HepG2 (cell line): Measurements from ENCODE around the gene GNPDA1. TPM values are rescaled to one million over a fixed set of nuclear protein-coding genes. Genes with fewer than 3 reads are reported as not detected.
A peak's percentile ranks its signal among the peaks of the same experiment; 100 is the strongest.

Source experiments
- ARID2 ChIP-seq: sonication (generic); formaldehyde crosslinking; IDR thresholded peaks from 2 replicates; pipeline ENCODE4 v1.8.1; 2022; ENCODE audit warnings: mild to moderate bottlenecking, missing genetic modification reagents, borderline replicate concordance
- ARNT2 ChIP-seq: sonication (generic); formaldehyde crosslinking; IDR thresholded peaks from 2 replicates; pipeline ENCODE4 v1.8.0; 2022; ENCODE audit warnings: mild to moderate bottlenecking, low read depth, missing genetic modification reagents, moderate library complexity
- ARNTL ChIP-seq: sonication (generic); formaldehyde crosslinking; IDR thresholded peaks from 2 replicates; pipeline ENCODE4 v1.4.0; 2020; ENCODE audit warnings: mild to moderate bottlenecking, missing genetic modification reagents
- ELF3 ChIP-seq: IDR thresholded peaks from 2 replicates; pipeline ENCODE4 v1.6.1; 2016; ENCODE audit warnings: missing genetic modification reagents, missing compliant biosample characterization
- ERF ChIP-seq: IDR thresholded peaks from 2 replicates; pipeline ENCODE4 v1.6.1; 2018; ENCODE audit warnings: missing biosample characterization, missing genetic modification reagents
- MTA1 ChIP-seq: sonication (generic); formaldehyde crosslinking; IDR thresholded peaks from 2 replicates; pipeline ENCODE4 v1.4.0; 2020; ENCODE audit warnings: missing genetic modification reagents, mild to moderate bottlenecking, borderline replicate concordance
- NFIC ChIP-seq: IDR thresholded peaks from 2 replicates; pipeline ENCODE4 v1.6.1; 2012; ENCODE audit warnings: mild to moderate bottlenecking, low read length, inconsistent platforms
- NFKB2 ChIP-seq: sonication (generic); formaldehyde crosslinking; IDR thresholded peaks from 2 replicates; pipeline ENCODE4 v1.4.0; 2020; ENCODE audit warnings: missing genetic modification reagents, borderline replicate concordance
- NR2C2 ChIP-seq: sonication (generic); formaldehyde crosslinking; IDR thresholded peaks from 2 replicates; pipeline ENCODE4 v1.4.0; 2020; ENCODE audit warnings: missing genetic modification reagents, mild to moderate bottlenecking, moderate library complexity, borderline replicate concordance
- SMYD3 ChIP-seq: sonication (generic); formaldehyde crosslinking; IDR thresholded peaks from 2 replicates; pipeline ENCODE4 v1.8.1; 2023; ENCODE audit warnings: mild to moderate bottlenecking, missing genetic modification reagents
- TBL1XR1 ChIP-seq: fragments of 150-350 bp; IDR thresholded peaks from 2 replicates; pipeline ENCODE4 v1.6.1; 2014; ENCODE audit warnings: borderline replicate concordance, low read length; ENCODE audit not compliant: partially characterized antibody
- ZNF136 ChIP-seq: sonication (generic); formaldehyde crosslinking; IDR thresholded peaks from 2 replicates; pipeline ENCODE4 v1.8.1; 2022; ENCODE audit warnings: low read depth, mild to moderate bottlenecking, moderate library complexity, missing genetic modification reagents
- ZNF260 ChIP-seq: sonication (generic); formaldehyde crosslinking; IDR thresholded peaks from 2 replicates; pipeline ENCODE4 v1.4.0; 2020; ENCODE audit warnings: missing genetic modification reagents, low read depth, mild to moderate bottlenecking, borderline replicate concordance
- ZNF691 ChIP-seq: sonication (generic); formaldehyde crosslinking; IDR thresholded peaks from 2 replicates; pipeline ENCODE4 v1.4.0; 2020; ENCODE audit warnings: missing genetic modification reagents, low read depth, mild to moderate bottlenecking, borderline replicate concordance
- ZNF773 ChIP-seq: sonication (generic); formaldehyde crosslinking; IDR thresholded peaks from 2 replicates; pipeline ENCODE4 v1.4.0; 2020; ENCODE audit warnings: missing genetic modification reagents, borderline replicate concordance
- ZNF782 ChIP-seq: sonication (generic); formaldehyde crosslinking; IDR thresholded peaks from 2 replicates; pipeline ENCODE4 v1.4.0; 2020; ENCODE audit warnings: missing genetic modification reagents, mild to moderate bottlenecking, borderline replicate concordance
- polyA plus RNA-seq, 8 experiments: library from polyadenylated mRNA; depleted of rRNA in 3 of 8; stranded (reverse) in 7 of 8; unstranded in 1 of 8; fragments of >200 nt; fragmentation: Illumina TruSeq in 4 of 8; extraction: Trizol in 4 of 8; gene quantifications; 2 replicates each; pipeline versions ENCODE4 v1.2.1 to v1.2.3, GENCODE V29; 2011 to 2016; ENCODE audit warnings: low read depth in 4 of 8, missing spikeins in 1 of 8, mixed read lengths in 1 of 8; ENCODE audit not compliant: insufficient read depth in 1 of 8
- total RNA-seq, 5 experiments: library from RNA; depleted of rRNA; stranded (reverse); fragments of >200 nt; fragmentation: Illumina TruSeq; extraction: Trizol; gene quantifications; 2 replicates each; pipeline ENCODE4 v1.2.3, GENCODE V29; 2016; ENCODE audit warnings: low read depth in 1 of 5
- TF ChIP-seq, protein P1 (sequence below): sonication (generic); formaldehyde crosslinking; IDR thresholded peaks from 2 replicates; pipeline ENCODE4 v1.4.0; 2020; ENCODE audit warnings: missing genetic modification reagents
- TF ChIP-seq, protein P2 (sequence below): sonication (generic); formaldehyde crosslinking; IDR thresholded peaks from 2 replicates; pipeline ENCODE4 v1.5.0; 2020; ENCODE audit warnings: mild to moderate bottlenecking, missing genetic modification reagents
- TF ChIP-seq, protein P3 (sequence below): sonication (generic); formaldehyde crosslinking; IDR thresholded peaks from 2 replicates; pipeline ENCODE4 v1.5.1; 2020; ENCODE audit warnings: mild to moderate bottlenecking, missing genetic modification reagents, moderate library complexity

The GNPDA1 gene
- total and polyA plus RNA-seq, 2 of the 13 experiments (the other 11 are each of a cell fraction or from before 2014, with no cell fraction given) = 6.0 to 54.1 TPM

DNA sequence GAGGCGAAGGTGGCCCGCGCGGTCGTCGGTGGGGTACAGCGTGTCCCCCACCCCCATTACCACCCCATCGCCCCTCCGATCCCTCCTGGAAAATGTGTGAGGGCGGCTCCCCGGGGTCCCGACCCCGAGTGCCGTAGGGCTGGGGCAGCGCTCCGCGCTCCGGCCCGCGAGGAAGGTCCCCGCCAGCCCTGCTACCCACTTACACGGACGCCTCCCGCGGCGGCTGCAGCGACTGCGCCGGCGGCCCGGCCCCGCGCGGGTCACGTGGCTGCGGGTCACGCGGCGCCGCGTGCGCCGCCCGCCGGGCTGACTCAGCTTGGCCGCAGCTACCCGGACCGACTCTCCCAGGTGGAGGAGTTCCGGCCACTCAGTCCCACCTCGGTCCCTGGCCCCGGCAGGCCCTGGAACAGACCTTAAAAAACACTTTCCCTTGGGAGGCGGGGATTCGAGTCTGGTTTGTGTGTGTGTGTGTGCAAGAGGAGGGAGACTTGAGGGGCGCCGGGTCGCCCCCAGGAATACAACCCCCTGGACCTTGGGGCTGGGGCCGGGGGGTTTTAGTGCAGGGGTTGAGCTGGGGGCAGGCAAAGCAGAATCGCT lies at the start of gene GNPDA1 (continued):
- TF ChIP-seq, protein P1, sequence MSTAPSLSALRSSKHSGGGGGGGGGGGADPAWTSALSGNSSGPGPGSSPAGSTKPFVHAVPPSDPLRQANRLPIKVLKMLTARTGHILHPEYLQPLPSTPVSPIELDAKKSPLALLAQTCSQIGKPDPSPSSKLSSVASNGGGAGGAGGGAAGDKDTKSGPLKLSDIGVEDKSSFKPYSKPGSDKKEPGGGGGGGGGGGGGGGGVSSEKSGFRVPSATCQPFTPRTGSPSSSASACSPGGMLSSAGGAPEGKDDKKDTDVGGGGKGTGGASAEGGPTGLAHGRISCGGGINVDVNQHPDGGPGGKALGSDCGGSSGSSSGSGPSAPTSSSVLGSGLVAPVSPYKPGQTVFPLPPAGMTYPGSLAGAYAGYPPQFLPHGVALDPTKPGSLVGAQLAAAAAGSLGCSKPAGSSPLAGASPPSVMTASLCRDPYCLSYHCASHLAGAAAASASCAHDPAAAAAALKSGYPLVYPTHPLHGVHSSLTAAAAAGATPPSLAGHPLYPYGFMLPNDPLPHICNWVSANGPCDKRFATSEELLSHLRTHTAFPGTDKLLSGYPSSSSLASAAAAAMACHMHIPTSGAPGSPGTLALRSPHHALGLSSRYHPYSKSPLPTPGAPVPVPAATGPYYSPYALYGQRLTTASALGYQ (CRISPR knock-in tag) = no peak
- no peak for TF ChIP-seq ZNF260
- no peak for TF ChIP-seq TBL1XR1
- TF ChIP-seq, protein P2, sequence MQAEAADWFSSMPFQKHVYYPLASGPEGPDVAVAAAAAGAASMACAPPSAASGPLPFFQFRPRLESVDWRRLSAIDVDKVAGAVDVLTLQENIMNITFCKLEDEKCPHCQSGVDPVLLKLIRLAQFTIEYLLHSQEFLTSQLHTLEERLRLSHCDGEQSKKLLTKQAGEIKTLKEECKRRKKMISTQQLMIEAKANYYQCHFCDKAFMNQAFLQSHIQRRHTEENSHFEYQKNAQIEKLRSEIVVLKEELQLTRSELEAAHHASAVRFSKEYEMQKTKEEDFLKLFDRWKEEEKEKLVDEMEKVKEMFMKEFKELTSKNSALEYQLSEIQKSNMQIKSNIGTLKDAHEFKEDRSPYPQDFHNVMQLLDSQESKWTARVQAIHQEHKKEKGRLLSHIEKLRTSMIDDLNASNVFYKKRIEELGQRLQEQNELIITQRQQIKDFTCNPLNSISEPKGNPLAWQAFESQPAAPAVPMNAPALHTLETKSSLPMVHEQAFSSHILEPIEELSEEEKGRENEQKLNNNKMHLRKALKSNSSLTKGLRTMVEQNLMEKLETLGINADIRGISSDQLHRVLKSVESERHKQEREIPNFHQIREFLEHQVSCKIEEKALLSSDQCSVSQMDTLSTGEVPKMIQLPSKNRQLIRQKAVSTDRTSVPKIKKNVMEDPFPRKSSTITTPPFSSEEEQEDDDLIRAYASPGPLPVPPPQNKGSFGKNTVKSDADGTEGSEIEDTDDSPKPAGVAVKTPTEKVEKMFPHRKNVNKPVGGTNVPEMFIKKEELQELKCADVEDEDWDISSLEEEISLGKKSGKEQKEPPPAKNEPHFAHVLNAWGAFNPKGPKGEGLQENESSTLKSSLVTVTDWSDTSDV (CRISPR knock-in tag) = no peak
- no peak for TF ChIP-seq ZNF782 (CRISPR knock-in tag)
- TF ChIP-seq NR2C2 (CRISPR knock-in tag) = 0 out of 2 replicates have a peak, but pooled peaks have one; percentile 28
- no peak for TF ChIP-seq NFIC
- TF ChIP-seq ZNF136 (CRISPR knock-in tag) = no peak
- no peak for TF ChIP-seq ZNF691 (CRISPR knock-in tag)
- TF ChIP-seq ARNT2 = peak; percentile 59; the same call in 1 of the 2 replicates
- 0 out of 2 replicates have a peak, but pooled peaks have one; percentile 31 for TF ChIP-seq NFKB2 (CRISPR knock-in tag)
- peak; percentile 38; the same call in 1 of the 2 replicates for TF ChIP-seq ELF3 (CRISPR knock-in tag)
- peak; percentile 82 for TF ChIP-seq ARNTL
- no peak for TF ChIP-seq SMYD3 (CRISPR knock-in tag)
- TF ChIP-seq ZNF773 (CRISPR knock-in tag) = no peak
- no peak; the same call in 1 of the 2 replicates for TF ChIP-seq ERF
- no peak for TF ChIP-seq MTA1 (CRISPR knock-in tag)
- TF ChIP-seq ARID2 (CRISPR knock-in tag) = no peak
- TF ChIP-seq, protein P3, sequence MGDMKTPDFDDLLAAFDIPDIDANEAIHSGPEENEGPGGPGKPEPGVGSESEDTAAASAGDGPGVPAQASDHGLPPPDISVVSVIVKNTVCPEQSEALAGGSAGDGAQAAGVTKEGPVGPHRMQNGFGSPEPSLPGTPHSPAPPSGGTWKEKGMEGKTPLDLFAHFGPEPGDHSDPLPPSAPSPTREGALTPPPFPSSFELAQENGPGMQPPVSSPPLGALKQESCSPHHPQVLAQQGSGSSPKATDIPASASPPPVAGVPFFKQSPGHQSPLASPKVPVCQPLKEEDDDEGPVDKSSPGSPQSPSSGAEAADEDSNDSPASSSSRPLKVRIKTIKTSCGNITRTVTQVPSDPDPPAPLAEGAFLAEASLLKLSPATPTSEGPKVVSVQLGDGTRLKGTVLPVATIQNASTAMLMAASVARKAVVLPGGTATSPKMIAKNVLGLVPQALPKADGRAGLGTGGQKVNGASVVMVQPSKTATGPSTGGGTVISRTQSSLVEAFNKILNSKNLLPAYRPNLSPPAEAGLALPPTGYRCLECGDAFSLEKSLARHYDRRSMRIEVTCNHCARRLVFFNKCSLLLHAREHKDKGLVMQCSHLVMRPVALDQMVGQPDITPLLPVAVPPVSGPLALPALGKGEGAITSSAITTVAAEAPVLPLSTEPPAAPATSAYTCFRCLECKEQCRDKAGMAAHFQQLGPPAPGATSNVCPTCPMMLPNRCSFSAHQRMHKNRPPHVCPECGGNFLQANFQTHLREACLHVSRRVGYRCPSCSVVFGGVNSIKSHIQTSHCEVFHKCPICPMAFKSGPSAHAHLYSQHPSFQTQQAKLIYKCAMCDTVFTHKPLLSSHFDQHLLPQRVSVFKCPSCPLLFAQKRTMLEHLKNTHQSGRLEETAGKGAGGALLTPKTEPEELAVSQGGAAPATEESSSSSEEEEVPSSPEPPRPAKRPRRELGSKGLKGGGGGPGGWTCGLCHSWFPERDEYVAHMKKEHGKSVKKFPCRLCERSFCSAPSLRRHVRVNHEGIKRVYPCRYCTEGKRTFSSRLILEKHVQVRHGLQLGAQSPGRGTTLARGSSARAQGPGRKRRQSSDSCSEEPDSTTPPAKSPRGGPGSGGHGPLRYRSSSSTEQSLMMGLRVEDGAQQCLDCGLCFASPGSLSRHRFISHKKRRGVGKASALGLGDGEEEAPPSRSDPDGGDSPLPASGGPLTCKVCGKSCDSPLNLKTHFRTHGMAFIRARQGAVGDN = peak; percentile 83
